ENCODE measurements around the gene SLC35C1.

DNA sequence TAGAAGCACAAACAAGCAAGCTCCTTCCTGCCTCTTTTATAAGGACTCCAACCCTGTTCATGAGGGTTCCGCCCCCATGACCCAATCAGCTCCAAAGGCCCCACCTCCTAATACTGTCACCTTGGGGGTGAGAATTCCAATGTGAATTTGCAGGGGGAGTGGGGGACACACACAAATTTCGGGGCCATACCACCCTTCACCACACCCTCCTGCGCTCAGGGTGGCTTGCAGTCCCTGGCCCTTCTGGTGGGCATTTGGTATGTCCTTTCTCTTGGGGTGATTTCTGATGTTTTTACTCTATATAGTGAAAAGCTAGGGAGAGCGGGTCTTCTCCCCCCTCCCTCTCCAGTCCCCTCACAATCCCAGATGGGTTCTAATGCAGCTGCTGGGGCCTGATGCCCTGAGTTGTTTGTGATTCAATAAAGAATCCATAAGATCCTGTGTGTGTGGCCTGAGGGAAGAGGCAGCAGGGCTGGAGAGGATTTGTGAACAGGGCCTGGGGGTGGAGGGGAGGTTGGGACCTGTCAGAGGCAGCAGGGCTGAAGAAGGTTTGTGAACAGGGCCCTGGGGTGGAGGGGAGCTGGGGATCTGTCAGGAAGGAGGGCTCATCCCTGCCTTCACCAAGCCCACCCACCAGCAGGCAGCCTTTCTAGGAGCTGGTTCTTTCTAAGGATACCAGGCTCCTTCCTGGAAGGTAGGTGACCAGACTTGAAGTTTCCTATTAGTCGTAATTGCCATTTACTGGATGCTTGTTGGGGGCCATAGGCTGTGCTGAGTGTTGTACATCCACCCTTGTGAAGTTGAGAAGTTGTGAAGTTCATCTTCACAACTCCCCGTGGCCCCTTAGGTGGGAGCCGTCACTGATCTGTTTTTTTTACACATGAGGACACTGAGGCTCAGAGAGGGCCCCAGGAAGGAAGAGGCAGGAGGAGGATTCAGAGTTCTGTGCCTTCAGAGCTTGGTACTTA lies 7.9 kb downstream of the SLC35C1 start:
- TF ChIP-seq, protein P1, sequence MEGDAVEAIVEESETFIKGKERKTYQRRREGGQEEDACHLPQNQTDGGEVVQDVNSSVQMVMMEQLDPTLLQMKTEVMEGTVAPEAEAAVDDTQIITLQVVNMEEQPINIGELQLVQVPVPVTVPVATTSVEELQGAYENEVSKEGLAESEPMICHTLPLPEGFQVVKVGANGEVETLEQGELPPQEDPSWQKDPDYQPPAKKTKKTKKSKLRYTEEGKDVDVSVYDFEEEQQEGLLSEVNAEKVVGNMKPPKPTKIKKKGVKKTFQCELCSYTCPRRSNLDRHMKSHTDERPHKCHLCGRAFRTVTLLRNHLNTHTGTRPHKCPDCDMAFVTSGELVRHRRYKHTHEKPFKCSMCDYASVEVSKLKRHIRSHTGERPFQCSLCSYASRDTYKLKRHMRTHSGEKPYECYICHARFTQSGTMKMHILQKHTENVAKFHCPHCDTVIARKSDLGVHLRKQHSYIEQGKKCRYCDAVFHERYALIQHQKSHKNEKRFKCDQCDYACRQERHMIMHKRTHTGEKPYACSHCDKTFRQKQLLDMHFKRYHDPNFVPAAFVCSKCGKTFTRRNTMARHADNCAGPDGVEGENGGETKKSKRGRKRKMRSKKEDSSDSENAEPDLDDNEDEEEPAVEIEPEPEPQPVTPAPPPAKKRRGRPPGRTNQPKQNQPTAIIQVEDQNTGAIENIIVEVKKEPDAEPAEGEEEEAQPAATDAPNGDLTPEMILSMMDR (IDR thresholded peaks at IDR 0.05) = no peak
- TF ChIP-seq POLR2A (IDR thresholded peaks at IDR 0.05) (no peak), EP300 (IDR thresholded peaks at IDR 0.05) (no peak)

Data from sigmoid colon (tissue), 4 donors.